B cell (primary cell): Measurements from ENCODE around the gene HSPB7. TPM values are rescaled to one million over a fixed set of nuclear protein-coding genes. Genes with fewer than 3 reads are reported as not detected.
"Not testable (repeated sequence)": the region's sequence is repeated elsewhere in the genome, so short reads cannot be mapped to it uniquely, and the experiment has no call there.

ENCODE experiments used
- ATAC-seq: fragments of 200-7000 bp; cut with Tn5 transposase; one replicate; pipeline ENCODE4 v1.10.0; 2021; ENCODE audit warnings: low read depth, mild to moderate bottlenecking, moderate number of reproducible peaks, moderate library complexity
- CTCF ChIA-PET: fragments of 350-600 bp; sonication (Branson Sonifier 250); formaldehyde crosslinking; loops from one replicate; lab custom pipeline; 2021; ENCODE audit warnings: antibody characterized with exemption, inconsistent platforms; lab: Charles Lee
- POLR2A ChIA-PET: fragments of 350-600 bp; sonication (Branson Sonifier 250); formaldehyde crosslinking; loops from one replicate; lab custom pipeline; 2021; ENCODE audit warnings: antibody characterized with exemption; lab: Charles Lee
- DNase-seq: peaks from one replicate; pipeline ENCODE4 v3.0.0; 2013
- H2AFZ ChIP-seq: 2 replicates; pipeline ENCODE4 v1.6.1; 2012; ENCODE audit warnings: mild to moderate bottlenecking, low read depth, low read length; ENCODE audit not compliant: insufficient read depth, poor library complexity, severe bottlenecking
- H3K27ac ChIP-seq, 2 donors: 1 replicate in 1 of 2; 2 replicates in 1 of 2; pipeline ENCODE4 v1.5.1; 2012 to 2013; ENCODE audit warnings: low read length in 2 of 2, mild to moderate bottlenecking in 2 of 2, moderate library complexity in 1 of 2
- H3K27me3 ChIP-seq, 4 experiments: fragments of 200-600 bp in 1 of 4; sonication (generic) in 1 of 4; replicated peaks in 1 of 4; 1 replicate in 2 of 4; 2 replicates in 2 of 4; pipeline versions ENCODE4 v1.6.1 to v1.7.0; 2013 to 2016; ENCODE audit warnings: low read length in 3 of 4, mild to moderate bottlenecking in 2 of 4, mixed read lengths in 1 of 4, moderate library complexity in 1 of 4; ENCODE audit not compliant: insufficient read depth in 4 of 4, control insufficient read depth in 3 of 4; ENCODE audit errors: control extremely low read depth in 1 of 4
- H3K36me3 ChIP-seq, 2 experiments: replicated peaks in 1 of 2; 1 replicate in 1 of 2; 2 replicates in 1 of 2; pipeline versions ENCODE4 v1.6.1 to v1.7.1; 2013; ENCODE audit warnings: low read length in 1 of 2; ENCODE audit not compliant: insufficient read depth in 2 of 2, control insufficient read depth in 1 of 2; ENCODE audit errors: control extremely low read depth in 1 of 2, extremely low read depth in 1 of 2
- H3K4me1 ChIP-seq, 2 donors: fragments of 200-600 bp in 1 of 2; sonication (generic) in 1 of 2; 1 replicate in 1 of 2; 2 replicates in 1 of 2; pipeline versions ENCODE4 v1.5.1 to v1.6.1; 2013 to 2017; ENCODE audit warnings: low read length in 2 of 2; ENCODE audit not compliant: control insufficient read depth in 2 of 2, insufficient read depth in 2 of 2
- H3K4me2 ChIP-seq: replicated peaks from 2 replicates; pipeline ENCODE3; 2012; ENCODE audit warnings: mild to moderate bottlenecking, low read depth, low read length; ENCODE audit not compliant: poor library complexity, severe bottlenecking
- H3K4me3 ChIP-seq, 5 experiments: fragments of 200-600 bp in 1 of 5; sonication (generic) in 1 of 5; 1 replicate in 3 of 5; 2 replicates in 2 of 5; pipeline versions ENCODE4 v1.5.1 to v1.7.0; 2011 to 2016; ENCODE audit warnings: low read length in 4 of 5, mild to moderate bottlenecking in 4 of 5, low read depth in 2 of 5, control low read depth in 1 of 5, moderate library complexity in 1 of 5; ENCODE audit not compliant: insufficient read depth in 1 of 5; ENCODE audit errors: control extremely low read depth in 1 of 5, extremely low read depth in 1 of 5
- H3K79me2 ChIP-seq: fragments of 200-600 bp; sonication (generic); one replicate; pipeline ENCODE4 v1.6.0; 2016; ENCODE audit warnings: low read length; ENCODE audit not compliant: control insufficient read depth, insufficient read depth
- H3K9ac ChIP-seq: fragments of 200-600 bp; sonication (generic); 2 replicates; pipeline ENCODE4 v1.6.1; 2017; ENCODE audit warnings: mild to moderate bottlenecking, low read length, moderate library complexity
- H3K9me3 ChIP-seq, 3 donors: one replicate each; pipeline versions ENCODE4 v1.6.1 to v1.7.1; 2013; ENCODE audit warnings: low read length in 2 of 3; ENCODE audit not compliant: control insufficient read depth in 2 of 3, insufficient read depth in 1 of 3; ENCODE audit errors: control extremely low read depth in 1 of 3
- H4K20me1 ChIP-seq: 2 replicates; pipeline ENCODE4 v1.6.0; 2012; ENCODE audit warnings: mild to moderate bottlenecking, low read length; ENCODE audit not compliant: insufficient read depth, control insufficient read depth, poor library complexity, severe bottlenecking
- H3K27ac Mint-ChIP-seq: one replicate; pipeline ENCODE4 v1.8.0; 2021; ENCODE audit warnings: mixed read lengths
- H3K27me3 Mint-ChIP-seq: one replicate; pipeline ENCODE4 v1.8.0; 2021; ENCODE audit warnings: mixed read lengths
- H3K4me1 Mint-ChIP-seq: one replicate; pipeline ENCODE4 v1.8.0; 2021; ENCODE audit warnings: mixed read lengths
- H3K4me3 Mint-ChIP-seq: one replicate; pipeline ENCODE4 v1.8.0; 2021; ENCODE audit warnings: mixed read lengths
- H3K9me3 Mint-ChIP-seq: one replicate; pipeline ENCODE4 v1.8.0; 2022; ENCODE audit warnings: mixed read lengths; ENCODE audit not compliant: insufficient read depth
- CTCF ChIP-seq: fragments of 200-600 bp; IDR thresholded peaks from one replicate; pipeline ENCODE4 v1.8.0; 2022; ENCODE audit warnings: antibody characterized with exemption, mild to moderate bottlenecking
- EZH2 ChIP-seq: IDR thresholded peaks from 2 replicates; pipeline ENCODE4 v1.6.1; 2012; ENCODE audit warnings: borderline replicate concordance, low read depth, mild to moderate bottlenecking, moderate library complexity, low read length; ENCODE audit not compliant: insufficient read depth, poor library complexity, severe bottlenecking
- WGBS: methylation state at CpG from one replicate; pipeline ENCODE4 v1.1.5; 2013; ENCODE audit warnings: missing lambda C conversion rate; ENCODE audit not compliant: insufficient coverage; 5-methylcytosine and 5-hydroxymethylcytosine counted together
- intact Hi-C: fragments of 100-400 bp; cut with micrococcal nuclease; formaldehyde crosslinking; loops from one replicate; pipeline ENCODE4 v1.10.0; 2022
- polyA plus RNA-seq: library from polyadenylated mRNA; depleted of rRNA; stranded (reverse); fragments of >200 nt; gene quantifications from 2 replicates; pipeline ENCODE4 v1.2.3, GENCODE V29; 2012
- total RNA-seq, 2 donors: library from RNA; stranded (reverse); fragments of 120-200 nt in 1 of 2; gene quantifications; 1 replicate in 1 of 2; 2 replicates in 1 of 2; pipeline versions ENCODE4 v1.2.3 to v1.2.4, GENCODE V29; 2013 to 2022

Gene HSPB7
- total and polyA plus RNA-seq, 2 donors (not counting 1 experiment from before 2014, with no cell fraction given): not detected

GRCh38 chr1:16043521-16043920, 25.7 kb upstream of the HSPB7 start, which contains the start of gene CLCNKB:
Gene CLCNKB, plus strand, starts transcription at chr1:16043782. Its CDS starts 711 bp downstream, at chr1:16044493.
- TF ChIP-seq CTCF (no peak), EZH2 (no peak)
- no peak within 1 kb of the TSS for H3K9ac ChIP-seq
- DNase-seq (no peak), ATAC-seq (no peak)
- H3K4me3 Mint-ChIP-seq: no peak within 1 kb of the TSS
- no peaks in the 10 kb centered on the region for H4K20me1 ChIP-seq
- 77% methylated on average over 3 of the region's 7 CpGs for WGBS
- peaks cover 0 to 2% (median 0%) of the 10 kb centered on the region in 4 experiments for H3K27me3 ChIP-seq
- H3K36me3 ChIP-seq: no peaks in the 10 kb centered on the region
- intact Hi-C loops: loop anchor here (2.0 kb wide), 1 partner anchor 23 kb away; no protein-coding TSS in a partner anchor
- ChIA-PET POLR2A (no interaction called here), CTCF (interaction anchor here (1.0 kb wide), 1 partner anchor 12 kb away, joined by 4 read pairs; no protein-coding TSS in a partner anchor)
- no peak within 1 kb of the TSS for H3K4me2 ChIP-seq
- no peak within 1 kb of the TSS for H3K27ac ChIP-seq
- peaks cover 4% of the 10 kb centered on the region for H3K27me3 Mint-ChIP-seq
- H3K4me3 ChIP-seq: no peak within 1 kb of the TSS
- H2AFZ ChIP-seq: no peak within 1 kb of the TSS
- no peak within 1 kb of the TSS for H3K27ac Mint-ChIP-seq
- no peaks in the 10 kb centered on the region for H3K79me2 ChIP-seq
- no peaks in the 10 kb centered on the region for H3K9me3 ChIP-seq
- no peaks in the 10 kb centered on the region for H3K9me3 Mint-ChIP-seq
- H3K4me1 Mint-ChIP-seq: peaks cover 3% of the 10 kb centered on the region
- H3K4me1 ChIP-seq: peaks cover under 1 to 2% of the 10 kb centered on the region in 2 donors

GRCh38 chr1:16042654-16043053, 24.8 kb upstream of the HSPB7 start:
- CTCF ChIA-PET, H3K4me1 ChIP-seq, DNase-seq, ATAC-seq, POLR2A ChIA-PET, H3K27ac ChIP-seq, H3K4me2 ChIP-seq, H3K36me3 ChIP-seq, H3K27me3 ChIP-seq, H3K27ac Mint-ChIP-seq, H3K9ac ChIP-seq, H3K4me3 ChIP-seq, H2AFZ ChIP-seq, H3K9me3 ChIP-seq, H3K27me3 Mint-ChIP-seq, H3K9me3 Mint-ChIP-seq, H3K4me1 Mint-ChIP-seq, H4K20me1 ChIP-seq, H3K4me3 Mint-ChIP-seq, H3K79me2 ChIP-seq: not testable (repeated sequence)
- intact Hi-C loops: loop anchor here (2.0 kb wide), 1 partner anchor 22 kb away; no protein-coding TSS in a partner anchor
- WGBS: no CpG with 5 or more reads among the region's 9 CpGs
